NCI-H82 treated with DMSO at 0.1 percent for 48 hours (cell line): ENCODE results near the gene FANCI.
A peak's percentile ranks its signal among the peaks of the same experiment; 100 is the strongest.

ENCODE experiments used
- DNase-seq: peaks from one replicate; lab custom pipeline; 2025; ENCODE audit not compliant: unreplicated experiment; lab: John Stamatoyannopoulos, UW

FANCI gene

DNA sequence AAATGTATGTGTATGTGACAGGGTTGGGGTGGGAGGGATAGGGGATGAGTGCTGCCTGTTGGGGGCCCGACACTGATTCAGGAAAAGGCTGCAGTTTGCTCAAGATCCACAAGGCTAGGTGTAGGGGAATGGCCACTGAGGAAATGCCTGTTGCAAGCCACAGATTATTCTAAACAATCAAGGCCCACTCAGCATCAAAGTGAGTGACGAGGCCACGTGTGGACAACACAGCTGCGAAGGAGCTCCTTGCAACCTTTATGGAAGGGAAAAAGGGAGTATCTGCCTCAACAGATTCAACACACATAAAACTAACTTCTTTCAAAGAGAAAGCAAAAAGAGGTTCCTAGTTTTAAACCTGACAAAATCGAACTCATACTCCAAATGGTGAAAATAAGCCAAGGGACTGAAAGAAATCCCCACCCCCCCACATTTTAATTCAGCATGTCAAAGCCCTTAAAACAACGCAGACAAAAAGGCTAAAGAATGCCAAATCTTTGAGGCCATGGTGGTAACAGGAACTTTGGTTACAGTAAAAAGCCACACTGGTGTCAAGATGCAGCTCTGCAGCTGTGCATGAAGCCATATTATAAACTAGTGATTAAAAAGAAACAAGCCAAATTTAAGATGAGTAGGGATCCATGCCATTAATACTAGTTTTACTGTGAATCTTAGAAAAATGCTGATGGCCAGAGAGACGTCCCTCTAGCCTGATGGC, 87.3 kb downstream of the FANCI start:
- DNase-seq: no peak

GRCh38 chr15:89332446-89332845, 88.7 kb downstream of the FANCI start:
- no peak for DNase-seq

GRCh38 chr15:89333011-89333860, 89.5 kb downstream of the FANCI start:
- DNase-seq: no peak

DNA sequence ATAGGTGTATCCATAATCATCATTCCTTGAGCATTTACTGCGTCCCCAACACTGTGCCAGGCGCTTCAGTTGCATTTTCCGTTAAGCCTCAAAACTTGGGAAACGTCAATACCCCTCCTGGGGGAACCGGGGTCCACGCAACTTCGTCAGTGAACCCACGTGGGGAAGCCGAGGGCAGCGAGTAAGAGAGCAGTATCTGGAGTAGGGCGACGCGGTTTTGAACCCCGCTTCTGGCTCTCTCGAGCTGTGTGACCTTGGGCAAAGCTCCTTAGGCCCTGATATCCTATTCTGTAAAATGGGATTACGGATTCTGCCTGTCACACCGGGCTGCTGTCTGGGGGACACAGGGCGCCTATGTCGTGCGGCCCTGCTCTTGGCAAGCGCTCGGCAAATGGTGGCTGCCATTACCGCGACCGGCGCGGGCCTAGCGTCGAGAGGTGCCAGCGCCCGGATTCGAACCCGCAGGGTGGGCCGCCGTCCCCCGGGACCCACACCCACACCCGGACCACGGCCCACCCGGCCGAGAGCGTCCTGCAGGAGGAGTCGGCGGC, 90.3 kb downstream of the FANCI start:
- DNase-seq: no peak

DNA sequence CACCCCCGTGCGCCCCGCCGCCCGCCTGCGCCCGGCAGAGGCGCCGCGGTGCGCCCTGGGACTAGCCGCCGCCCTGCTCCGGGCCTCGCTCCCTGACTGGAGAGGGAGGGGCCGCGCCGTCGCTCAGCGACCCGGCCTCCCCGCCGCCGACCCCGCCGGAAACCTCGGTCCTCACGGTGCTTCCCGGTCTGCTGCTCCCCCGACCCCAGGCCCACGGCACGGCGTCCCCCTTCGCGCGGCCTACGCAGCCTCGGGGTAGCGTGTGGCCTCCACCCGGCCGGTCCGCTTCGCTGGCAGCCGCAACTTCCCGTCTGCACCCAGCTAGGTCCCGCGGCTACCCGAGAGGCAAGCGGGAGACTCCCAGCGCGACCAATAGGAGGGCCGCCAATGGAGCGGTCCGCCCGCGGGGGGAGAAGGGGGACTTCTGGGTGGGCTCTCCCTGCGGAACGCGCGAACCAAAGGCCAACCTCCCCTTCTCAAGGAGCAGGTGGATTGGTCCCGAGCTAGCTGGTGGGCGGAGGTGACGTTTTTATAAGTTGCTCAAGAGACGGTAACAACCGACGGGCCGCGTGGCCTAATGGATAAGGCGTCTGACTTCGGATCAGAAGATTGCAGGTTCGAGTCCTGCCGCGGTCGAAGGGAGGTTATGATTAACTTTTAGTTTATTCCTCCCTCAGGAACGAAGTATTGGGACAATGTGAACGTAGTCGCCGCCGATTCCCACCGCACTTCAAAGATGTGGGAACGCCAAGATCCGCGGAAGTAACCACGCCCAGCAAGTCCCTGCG, 90.9 kb downstream of the FANCI start, which contains the start of gene POLG:
TSS of gene POLG (minus strand) at position 315 of the 788 bp plus-strand sequence. CDS start 1,070 bp downstream, outside the sequence.
- DNase-seq: peak; percentile 96

GRCh38 chr15:89335298-89336041, 91.7 kb downstream of the FANCI start:
- DNase-seq: no peak

- DNase-seq: no peak
Measured at GRCh38 chr15:89338036-89338435, 94.3 kb downstream of the FANCI start.

DNA sequence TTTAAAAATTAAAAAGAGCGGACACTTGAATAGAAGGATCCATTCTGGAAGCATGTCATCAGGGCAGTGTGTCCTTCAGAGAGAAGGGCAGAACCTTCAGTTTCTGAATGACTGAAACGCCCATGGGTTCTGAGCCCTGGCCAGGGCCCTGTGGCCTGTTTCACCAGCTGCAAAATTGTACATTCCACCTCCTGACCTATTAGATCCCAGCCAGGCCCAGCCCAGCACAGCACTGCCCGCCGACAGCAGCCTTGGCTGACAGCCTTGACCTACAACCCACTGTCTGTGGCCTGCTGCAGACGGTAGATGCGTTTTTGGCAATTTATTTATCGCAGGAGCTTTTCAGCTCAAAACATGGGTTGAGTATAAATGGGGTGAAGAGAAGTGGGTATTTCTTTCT, 96.8 kb downstream of the FANCI start:
- DNase-seq: no peak

- DNase-seq: no peak
Measured at GRCh38 chr15:89341316-89342005, 97.7 kb downstream of the FANCI start.

- DNase-seq: no peak
Measured at GRCh38 chr15:89342840-89343239, 99.1 kb downstream of the FANCI start.

GRCh38 chr15:89345248-89345647, 101.5 kb downstream of the FANCI start:
- DNase-seq: no peak

- no peak for DNase-seq
Measured at GRCh38 chr15:89346516-89347231, 102.9 kb downstream of the FANCI start.

DNA sequence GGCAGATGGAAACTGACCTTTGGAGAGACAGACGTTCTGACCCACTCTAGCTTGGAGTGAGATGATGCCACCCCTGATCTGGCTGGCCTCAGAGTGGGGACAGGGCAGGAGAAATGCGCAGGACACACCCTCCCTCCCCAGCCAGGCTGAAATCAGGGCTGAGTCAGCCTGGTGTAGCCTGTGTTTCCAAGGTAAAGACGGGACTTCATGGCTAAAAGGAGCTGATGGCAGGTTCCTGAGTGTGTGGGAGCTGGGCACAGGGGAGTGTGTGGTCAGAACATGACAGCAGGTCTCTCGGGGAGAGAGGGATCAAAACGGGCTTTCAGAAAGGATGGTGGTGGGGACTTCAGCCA, 105.4 kb downstream of the FANCI start:
- no peak for DNase-seq

DNA sequence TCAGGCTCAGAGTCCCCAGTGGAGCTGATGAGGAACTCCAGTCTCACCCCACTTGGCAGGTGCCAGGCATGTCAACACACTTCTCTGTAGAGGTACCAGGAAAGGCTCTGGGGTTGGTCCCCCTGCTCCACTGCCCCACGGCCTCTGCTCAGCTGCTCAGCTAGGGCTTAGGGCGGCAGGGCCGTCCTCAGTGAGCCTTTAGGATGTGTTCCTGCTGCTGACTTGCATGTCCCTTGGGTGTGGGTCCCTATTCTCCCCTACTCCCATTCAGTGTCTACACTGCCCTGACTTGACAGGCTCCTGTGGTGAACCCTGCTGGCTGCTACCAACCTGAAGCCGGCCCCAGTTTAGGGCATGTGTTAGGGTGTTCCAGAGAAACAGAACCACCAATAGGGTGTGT, 108.7 kb downstream of the FANCI start:
- no peak for DNase-seq

GRCh38 chr15:89353991-89354390, 110.2 kb downstream of the FANCI start:
- DNase-seq: no peak

DNA sequence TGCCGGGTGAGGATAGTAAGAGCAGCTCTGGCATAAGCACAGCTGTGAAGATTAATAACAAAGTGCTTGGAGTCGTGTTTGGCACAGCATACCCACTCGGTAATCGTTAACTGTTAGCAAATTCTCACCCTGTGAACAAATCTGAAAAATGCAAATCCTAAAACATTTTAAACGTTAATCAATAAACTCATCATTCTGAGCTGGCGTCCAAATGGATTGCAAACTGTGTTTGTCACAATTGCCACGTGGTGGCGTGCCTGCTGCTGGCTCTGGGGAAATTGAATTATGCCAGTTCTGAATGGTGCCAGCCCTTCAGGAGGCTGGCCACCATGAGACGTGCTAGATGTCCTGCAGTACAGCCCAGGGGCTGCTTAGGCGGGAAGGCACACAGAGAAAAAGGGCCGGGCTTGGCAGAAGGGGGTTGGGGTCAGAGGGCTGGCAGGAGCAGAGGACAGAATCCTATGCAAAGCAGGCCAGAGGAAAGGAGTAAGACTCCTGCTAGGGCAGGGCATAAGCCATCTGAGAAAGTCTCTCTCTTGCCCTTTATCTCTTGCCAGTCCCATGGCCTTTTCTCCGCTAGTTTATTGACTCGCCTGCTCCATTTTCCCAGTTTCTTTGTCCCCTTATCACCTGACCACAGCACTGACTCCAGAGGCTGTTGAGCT, 113.0 kb downstream of the FANCI start:
- DNase-seq: no peak

GRCh38 chr15:89358435-89358754, 114.6 kb downstream of the FANCI start:
- DNase-seq: no peak

DNA sequence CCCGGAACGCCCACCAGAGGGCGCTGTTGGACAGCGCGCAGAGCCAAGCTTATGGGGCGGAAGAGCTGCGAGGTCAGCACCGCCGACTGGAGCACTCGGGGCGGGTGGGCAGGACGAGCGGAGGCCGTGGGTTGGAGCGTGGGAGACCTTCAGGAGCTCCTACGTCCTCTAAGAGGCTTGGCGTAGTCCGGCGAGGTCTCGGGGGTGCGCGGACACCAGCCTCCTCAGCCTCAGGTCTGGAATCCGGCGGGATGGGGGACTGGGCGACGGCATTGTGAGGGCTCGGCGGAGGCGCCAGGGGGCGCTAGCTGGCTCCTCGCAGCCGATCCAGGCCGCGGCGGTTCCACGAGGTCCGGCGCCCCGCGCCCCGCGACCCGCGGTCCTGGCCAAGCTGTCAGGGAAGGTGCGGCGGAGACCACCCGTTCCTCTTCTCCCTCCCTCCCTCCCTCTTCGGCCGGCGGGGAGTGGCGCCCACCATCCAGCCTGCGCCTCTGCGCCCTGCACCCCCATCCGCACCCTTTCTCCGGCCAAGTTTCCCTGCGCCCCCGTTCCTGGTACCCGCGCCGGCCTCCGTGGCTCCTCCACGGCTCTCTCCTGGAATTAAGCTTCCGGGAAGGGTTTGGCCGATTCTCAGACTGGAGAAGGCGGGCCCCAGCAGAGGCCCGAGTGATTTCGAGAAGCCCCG, 115.1 kb downstream of the FANCI start:
- peak; percentile 47 for DNase-seq
